ENCODE results near the gene CBL. TPM values are rescaled to one million over a fixed set of nuclear protein-coding genes. Genes with fewer than 3 reads are reported as not detected.

Gene CBL
- total RNA-seq, 4 donors from 2014 or later, result 11.1 to 20.6 (median 15.9) TPM

- no peaks in the 10 kb centered on the region for H3K4me1 ChIP-seq
- TF ChIP-seq POLR2A (IDR thresholded peaks at IDR 0.05) (no peak), CTCF (IDR thresholded peaks at IDR 0.05) (no peak)
- H3K36me3 ChIP-seq, result no peaks in the 10 kb centered on the region
- H3K27me3 ChIP-seq, result no peaks in the 10 kb centered on the region
- H3K9me3 ChIP-seq, result no peaks in the 10 kb centered on the region
- no peak for DNase-seq
- peak overlapping the region in 1 of 4 donors; percentile 57 for H3K4me3 ChIP-seq
- no peak overlapping the region for H3K27ac ChIP-seq
These were observed 18.8 kb upstream of the CBL start for GRCh38 chr11:119187123-119187892.

- no peak overlapping the region for H3K4me3 ChIP-seq
- H3K27me3 ChIP-seq, result no peaks in the 10 kb centered on the region
- no peaks in the 10 kb centered on the region for H3K9me3 ChIP-seq
- DNase-seq, result no peak
- no peak overlapping the region for H3K27ac ChIP-seq
- TF ChIP-seq POLR2A (IDR thresholded peaks at IDR 0.05) (no peak), CTCF (IDR thresholded peaks at IDR 0.05) (no peak)
- no peaks in the 10 kb centered on the region for H3K4me1 ChIP-seq
- H3K36me3 ChIP-seq, result no peaks in the 10 kb centered on the region
These were observed 18.1 kb upstream of the CBL start for GRCh38 chr11:119188067-119188466.

GRCh38 chr11:119188887-119189286 lies 17.3 kb upstream of the CBL start:
- H3K4me1 ChIP-seq, result no peaks in the 10 kb centered on the region
- H3K27me3 ChIP-seq, result no peaks in the 10 kb centered on the region
- no peak overlapping the region for H3K27ac ChIP-seq
- H3K4me3 ChIP-seq, result no peak overlapping the region
- H3K36me3 ChIP-seq, result no peaks in the 10 kb centered on the region
- no peak for DNase-seq
- H3K9me3 ChIP-seq, result no peaks in the 10 kb centered on the region
- TF ChIP-seq CTCF (IDR thresholded peaks at IDR 0.05) (no peak), POLR2A (IDR thresholded peaks at IDR 0.05) (no peak)

GRCh38 chr11:119189393-119189792 lies 16.7 kb upstream of the CBL start:
- no peak overlapping the region for H3K4me3 ChIP-seq
- H3K9me3 ChIP-seq, result no peaks in the 10 kb centered on the region
- no peak overlapping the region for H3K27ac ChIP-seq
- no peaks in the 10 kb centered on the region for H3K4me1 ChIP-seq
- no peak for TF ChIP-seq CTCF (IDR thresholded peaks at IDR 0.05)
- no peak for TF ChIP-seq POLR2A (IDR thresholded peaks at IDR 0.05)
- no peaks in the 10 kb centered on the region for H3K27me3 ChIP-seq
- DNase-seq, result peak in 1 of 3 donors; percentile 34
- H3K36me3 ChIP-seq, result no peaks in the 10 kb centered on the region

GRCh38 chr11:119190531-119190930 lies 15.6 kb upstream of the CBL start:
- H3K36me3 ChIP-seq, result no peaks in the 10 kb centered on the region
- no peak overlapping the region for H3K27ac ChIP-seq
- H3K4me1 ChIP-seq, result no peaks in the 10 kb centered on the region
- TF ChIP-seq POLR2A (IDR thresholded peaks at IDR 0.05) (no peak), CTCF (IDR thresholded peaks at IDR 0.05) (no peak)
- no peaks in the 10 kb centered on the region for H3K27me3 ChIP-seq
- no peak for DNase-seq
- H3K4me3 ChIP-seq, result no peak overlapping the region
- H3K9me3 ChIP-seq, result no peaks in the 10 kb centered on the region
